WERI-Rb-1 (cell line): ENCODE results near the gene SLC25A31.

ENCODE experiments used
- DNase-seq: peaks from one replicate; pipeline ENCODE4 v3.0.0-alpha.2; 2020
- H3K27ac ChIP-seq: fragments of 250-450 bp; sonication (Bioruptor Pico); 2 replicates; pipeline ENCODE4 v1.5.1; 2020; ENCODE audit warnings: mild to moderate bottlenecking, moderate library complexity
- H3K27me3 ChIP-seq: fragments of 250-450 bp; sonication (Bioruptor Pico); 2 replicates; pipeline ENCODE4 v1.5.1; 2021; ENCODE audit warnings: mild to moderate bottlenecking, low read depth, moderate library complexity; ENCODE audit not compliant: insufficient read depth, severe bottlenecking
- H3K36me3 ChIP-seq: fragments of 250-450 bp; sonication (Bioruptor Pico); 2 replicates; pipeline ENCODE4 v1.5.1; 2020; ENCODE audit warnings: mild to moderate bottlenecking, moderate library complexity
- H3K4me3 ChIP-seq: 2 replicates; pipeline ENCODE4 v1.5.1; 2011; ENCODE audit warnings: low read depth, mild to moderate bottlenecking, control low read depth, low read length
- H3K9me3 ChIP-seq: fragments of 250-450 bp; sonication (Bioruptor Pico); 2 replicates; pipeline ENCODE4 v1.5.1; 2021; ENCODE audit warnings: mild to moderate bottlenecking, moderate library complexity; ENCODE audit not compliant: severe bottlenecking
- TF ChIP-seq, protein P1 (sequence below): IDR thresholded peaks from 2 replicates; pipeline ENCODE4 v1.5.1; 2011; ENCODE audit warnings: low read depth, mild to moderate bottlenecking, control low read depth, inconsistent platforms, low read length

The SLC25A31 gene

GRCh38 chr4:127783026-127783769 is 53.0 kb downstream of the SLC25A31 start:
- TF ChIP-seq, protein P1, sequence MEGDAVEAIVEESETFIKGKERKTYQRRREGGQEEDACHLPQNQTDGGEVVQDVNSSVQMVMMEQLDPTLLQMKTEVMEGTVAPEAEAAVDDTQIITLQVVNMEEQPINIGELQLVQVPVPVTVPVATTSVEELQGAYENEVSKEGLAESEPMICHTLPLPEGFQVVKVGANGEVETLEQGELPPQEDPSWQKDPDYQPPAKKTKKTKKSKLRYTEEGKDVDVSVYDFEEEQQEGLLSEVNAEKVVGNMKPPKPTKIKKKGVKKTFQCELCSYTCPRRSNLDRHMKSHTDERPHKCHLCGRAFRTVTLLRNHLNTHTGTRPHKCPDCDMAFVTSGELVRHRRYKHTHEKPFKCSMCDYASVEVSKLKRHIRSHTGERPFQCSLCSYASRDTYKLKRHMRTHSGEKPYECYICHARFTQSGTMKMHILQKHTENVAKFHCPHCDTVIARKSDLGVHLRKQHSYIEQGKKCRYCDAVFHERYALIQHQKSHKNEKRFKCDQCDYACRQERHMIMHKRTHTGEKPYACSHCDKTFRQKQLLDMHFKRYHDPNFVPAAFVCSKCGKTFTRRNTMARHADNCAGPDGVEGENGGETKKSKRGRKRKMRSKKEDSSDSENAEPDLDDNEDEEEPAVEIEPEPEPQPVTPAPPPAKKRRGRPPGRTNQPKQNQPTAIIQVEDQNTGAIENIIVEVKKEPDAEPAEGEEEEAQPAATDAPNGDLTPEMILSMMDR = no peak
- H3K9me3 ChIP-seq = no peaks in the 10 kb centered on the region
- peaks cover 13% of the 10 kb centered on the region for H3K36me3 ChIP-seq
- peak; percentile 69 for DNase-seq
- peak overlapping the region; percentile 58 for H3K4me3 ChIP-seq
- H3K27me3 ChIP-seq = no peaks in the 10 kb centered on the region
- peak overlapping the region; percentile 90 for H3K27ac ChIP-seq

DNA sequence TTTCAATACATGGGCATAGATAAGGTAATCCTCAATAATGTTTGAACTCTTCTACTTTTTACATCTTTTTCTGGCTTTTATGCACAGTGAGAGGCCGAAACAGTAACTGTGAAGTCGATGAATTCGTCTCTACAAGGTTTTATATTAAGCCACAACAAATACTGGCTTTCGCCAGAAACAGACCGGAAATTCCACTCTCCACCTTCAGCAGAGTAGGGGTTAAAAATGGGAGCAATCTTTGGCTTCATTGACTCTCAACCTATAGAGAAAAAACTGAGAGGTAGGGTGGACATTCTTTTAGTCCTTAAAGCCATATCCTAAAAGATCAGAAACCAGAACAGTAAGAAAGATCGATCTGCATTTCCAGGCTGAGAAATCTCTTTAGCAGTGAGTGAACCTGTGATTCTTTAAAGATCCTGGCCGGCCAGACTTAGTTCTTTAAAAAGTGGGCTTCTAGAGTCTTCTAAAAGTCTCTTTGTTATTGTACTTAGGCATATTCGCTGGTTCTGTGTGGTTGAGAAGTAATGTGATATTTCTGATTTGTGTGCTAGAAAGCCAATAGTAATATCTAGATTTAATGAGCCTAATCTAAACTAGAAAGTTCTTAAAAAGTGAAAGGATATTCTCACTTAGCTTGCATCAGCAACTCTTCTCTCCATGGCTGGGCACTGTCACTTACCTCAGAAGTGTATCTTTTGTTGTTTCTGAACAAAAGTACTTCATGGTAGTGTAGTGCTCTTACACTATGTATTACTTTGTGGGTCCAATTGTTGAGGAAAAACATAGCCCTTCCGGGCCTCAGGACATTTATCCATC is 54.0 kb downstream of the SLC25A31 start:
- Histone ChIP-seq H3K4me3 (peak overlapping the region; percentile 58), H3K27ac (peak overlapping the region; percentile 90)
- no peak for DNase-seq

GRCh38 chr4:127788517-127788916 is 58.3 kb downstream of the SLC25A31 start:
- no peak for DNase-seq
- Histone ChIP-seq H3K9me3 (no peaks in the 10 kb centered on the region), H3K27ac (no peak overlapping the region), H3K27me3 (no peaks in the 10 kb centered on the region), H3K36me3 (peaks cover 8% of the 10 kb centered on the region), H3K4me3 (no peak overlapping the region)
- TF ChIP-seq, protein P1 = peak; percentile 55

More for the DNA sequence above, 54.0 kb downstream of the SLC25A31 start:
- Histone ChIP-seq H3K27me3 (no peaks in the 10 kb centered on the region), H3K36me3 (peaks cover 13% of the 10 kb centered on the region), H3K9me3 (no peaks in the 10 kb centered on the region)
- TF ChIP-seq, protein P1 = no peak

DNA sequence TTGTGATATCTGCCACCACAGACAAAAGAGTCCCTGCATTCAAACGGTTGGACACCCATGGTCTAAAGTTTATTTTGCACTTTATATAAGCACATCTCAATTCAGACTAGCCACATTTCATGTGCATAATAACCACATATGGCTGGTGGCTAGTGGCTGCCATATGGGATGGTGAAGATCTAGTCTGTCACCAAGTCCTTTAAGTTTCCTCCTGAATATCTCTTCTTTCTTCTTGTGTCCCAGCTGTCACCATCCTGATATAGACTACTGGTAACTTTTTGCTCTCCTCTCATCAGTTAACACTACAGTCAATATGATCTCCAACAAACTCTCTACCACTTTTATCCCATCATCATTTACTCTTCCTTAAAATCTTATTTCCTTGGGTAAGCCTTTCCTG is 61.2 kb downstream of the SLC25A31 start:
- Histone ChIP-seq H3K27me3 (no peaks in the 10 kb centered on the region), H3K4me3 (no peak overlapping the region), H3K9me3 (no peaks in the 10 kb centered on the region), H3K27ac (no peak overlapping the region), H3K36me3 (peaks cover 2% of the 10 kb centered on the region)
- TF ChIP-seq, protein P1 = no peak
- no peak for DNase-seq

GRCh38 chr4:127793528-127793927 is 63.3 kb downstream of the SLC25A31 start:
- TF ChIP-seq, protein P1 = no peak
- no peak for DNase-seq
- H3K9me3 ChIP-seq = no peaks in the 10 kb centered on the region
- peaks cover 17% of the 10 kb centered on the region for H3K36me3 ChIP-seq
- no peaks in the 10 kb centered on the region for H3K27me3 ChIP-seq
- H3K27ac ChIP-seq = no peak overlapping the region
- H3K4me3 ChIP-seq = no peak overlapping the region
